NCI-H2171 treated with DMSO at 0.1 percent for 48 hours (cell line): Measurements from ENCODE around the gene THAP11.
"Not testable (repeated sequence)": the region's sequence is repeated elsewhere in the genome, so short reads cannot be mapped to it uniquely, and the experiment has no call there.

Experiments used
- DNase-seq: peaks from one replicate; lab custom pipeline; 2025; lab: John Stamatoyannopoulos, UW

THAP11 gene

GRCh38 chr16:67862623-67863583 is 20.8 kb downstream of the THAP11 start:
- DNase-seq: no peak

GRCh38 chr16:67864044-67864443 is 21.9 kb downstream of the THAP11 start:
- DNase-seq: not testable (repeated sequence)

DNA sequence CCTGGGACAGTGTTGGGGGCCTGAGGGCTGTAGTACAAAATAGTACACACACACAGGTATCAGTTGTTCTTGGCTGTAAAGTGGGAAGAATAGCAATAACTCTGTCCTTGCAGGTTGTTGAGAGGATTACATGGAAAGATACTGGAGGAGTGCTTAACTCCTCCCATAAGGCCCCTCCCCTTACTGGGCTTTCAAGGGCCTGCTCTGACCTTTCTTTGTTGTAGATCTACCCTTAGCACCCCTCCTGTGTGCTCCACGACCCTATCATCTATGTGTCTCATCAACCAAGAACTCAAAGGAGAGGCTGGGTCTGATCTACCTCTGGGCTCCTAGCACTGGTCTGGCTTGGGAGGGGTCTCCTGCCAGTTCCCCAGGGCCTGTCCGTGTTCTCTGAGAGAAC is 22.5 kb downstream of the THAP11 start:
- no peak for DNase-seq

- DNase-seq: peak; percentile 12
Measured at GRCh38 chr16:67865318-67865717, 23.2 kb downstream of the THAP11 start.

- no peak for DNase-seq
Measured at GRCh38 chr16:67868290-67868689, 26.2 kb downstream of the THAP11 start.

DNA sequence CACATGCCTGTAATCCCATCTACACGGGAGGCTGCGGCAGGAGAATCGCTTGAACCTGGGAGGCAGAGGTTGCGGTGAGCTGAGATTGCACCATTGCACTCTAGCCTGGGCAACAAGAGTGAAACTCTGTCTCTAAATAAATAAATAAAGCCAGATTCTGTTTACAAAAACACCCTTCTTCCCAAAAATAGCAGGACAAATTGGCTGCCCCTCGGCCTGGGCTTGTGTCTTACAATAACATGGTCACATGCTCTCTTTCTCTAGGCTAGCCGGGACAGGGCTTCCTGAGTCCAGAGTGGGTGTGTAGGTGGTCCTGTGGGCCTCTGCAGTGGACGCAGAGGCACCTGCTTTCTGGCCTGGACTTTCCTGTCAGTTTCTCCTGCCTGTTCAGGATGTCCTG is 27.5 kb downstream of the THAP11 start:
- DNase-seq: no peak

DNA sequence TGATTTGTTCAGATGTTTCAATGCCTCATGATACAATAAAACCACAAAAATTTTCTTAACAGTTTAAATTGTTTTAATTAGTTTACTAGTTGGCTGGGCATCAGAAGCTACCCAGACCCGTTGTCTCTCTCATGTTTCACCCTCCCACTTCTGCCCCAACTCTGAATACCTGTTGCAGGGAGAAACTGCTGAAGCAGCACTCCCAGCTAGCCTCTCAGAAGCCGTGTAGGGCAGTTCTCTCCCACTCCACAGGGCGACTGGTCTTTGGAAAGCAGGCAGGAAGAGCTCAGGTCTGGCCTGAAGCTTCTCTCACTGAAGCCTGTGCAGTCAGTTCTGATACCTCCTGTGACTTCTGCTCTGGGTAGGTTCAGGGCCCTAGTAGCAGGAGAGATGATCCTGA is 29.1 kb downstream of the THAP11 start:
- DNase-seq: no peak

DNA sequence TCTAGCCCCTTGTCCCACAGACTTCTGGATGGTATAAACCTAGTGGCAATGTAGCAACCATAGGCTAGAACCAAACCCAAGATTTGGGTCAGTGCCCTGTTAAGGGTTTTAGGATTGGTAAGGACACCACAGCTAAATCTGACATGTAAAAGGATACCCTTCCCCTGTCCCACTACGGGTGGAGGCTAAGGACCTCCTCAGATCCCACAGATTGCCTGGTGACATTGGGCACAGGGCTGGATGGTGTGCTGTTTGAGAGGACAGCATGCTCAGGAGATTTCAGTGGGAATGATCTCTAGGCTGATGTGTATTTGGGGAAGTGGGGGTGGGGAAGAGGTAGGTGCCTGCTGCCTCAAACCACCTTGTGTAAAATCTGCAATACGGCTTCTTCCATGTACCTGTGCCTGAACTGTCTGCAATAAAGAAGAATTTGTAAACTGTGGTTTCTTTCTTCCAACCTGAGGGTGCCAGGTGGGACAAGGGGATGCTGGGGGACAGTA is 30.1 kb downstream of the THAP11 start:
- DNase-seq: no peak

DNA sequence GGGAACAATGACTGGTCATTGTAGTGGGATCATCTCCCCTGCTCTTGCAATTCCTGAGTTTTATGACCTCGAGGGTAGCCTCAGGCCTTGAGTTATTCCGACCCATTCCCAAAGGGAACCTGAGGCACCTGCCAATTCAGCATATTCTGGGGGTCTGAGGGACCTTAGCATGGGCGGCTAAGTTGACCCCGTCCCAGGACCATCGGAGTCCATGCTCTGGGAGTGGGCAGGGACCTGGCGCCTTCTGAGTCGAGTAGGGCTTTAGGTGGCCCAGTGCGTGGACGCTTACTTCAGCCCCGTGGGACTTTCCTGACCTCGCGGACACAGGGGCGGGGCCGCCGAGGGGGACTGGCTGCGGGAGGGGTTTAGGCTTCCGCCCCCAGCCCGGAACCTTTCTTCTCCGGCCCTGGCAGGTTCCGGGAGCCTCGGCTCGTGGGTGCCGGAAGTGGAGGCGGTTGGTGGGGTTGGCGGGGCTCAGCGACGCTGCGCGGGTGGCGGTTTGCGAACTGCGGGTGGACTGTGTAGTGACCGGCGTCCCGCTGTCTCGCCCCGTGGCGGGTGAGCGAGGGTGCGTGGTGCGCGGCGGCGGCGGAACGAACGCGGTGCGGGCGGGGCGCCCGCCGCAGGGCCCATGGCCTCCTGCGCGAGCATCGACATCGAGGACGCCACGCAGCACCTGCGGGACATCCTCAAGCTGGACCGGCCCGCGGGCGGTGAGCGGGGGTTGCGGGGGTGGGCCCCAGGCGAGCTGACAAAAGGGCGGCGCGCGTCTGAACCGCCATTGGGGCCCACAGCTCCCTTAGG is 30.7 kb downstream of the THAP11 start, which contains the start of gene EDC4:
Gene EDC4, plus strand, starts transcription at position 422 of the 804 bp plus-strand sequence. Its CDS starts 210 bp downstream, at position 632.
- peak; percentile 59 for DNase-seq

- DNase-seq: no peak
Measured at GRCh38 chr16:67873435-67874370, 31.6 kb downstream of the THAP11 start.

DNA sequence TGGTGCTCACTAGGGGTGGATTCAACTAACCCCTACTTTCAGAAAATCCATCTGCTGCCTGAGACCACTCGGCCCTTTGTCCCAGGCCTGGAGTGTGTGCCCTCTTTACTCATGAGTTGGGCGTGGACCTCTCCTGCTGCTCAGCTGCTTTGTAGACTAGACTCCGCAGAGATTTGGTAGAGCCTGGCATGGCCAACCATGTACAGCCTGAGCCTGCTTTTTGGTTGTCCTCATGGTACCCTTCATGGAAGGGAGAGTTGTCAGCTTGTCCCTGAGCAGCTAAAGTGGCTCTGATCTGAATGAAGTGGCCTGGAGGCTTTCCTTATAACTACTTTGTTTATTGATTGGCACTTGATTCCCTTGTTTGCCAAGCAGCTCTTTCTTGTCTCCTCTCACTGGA is 32.3 kb downstream of the THAP11 start:
- DNase-seq: no peak

GRCh38 chr16:67877064-67877463 is 34.9 kb downstream of the THAP11 start:
- no peak for DNase-seq

DNA sequence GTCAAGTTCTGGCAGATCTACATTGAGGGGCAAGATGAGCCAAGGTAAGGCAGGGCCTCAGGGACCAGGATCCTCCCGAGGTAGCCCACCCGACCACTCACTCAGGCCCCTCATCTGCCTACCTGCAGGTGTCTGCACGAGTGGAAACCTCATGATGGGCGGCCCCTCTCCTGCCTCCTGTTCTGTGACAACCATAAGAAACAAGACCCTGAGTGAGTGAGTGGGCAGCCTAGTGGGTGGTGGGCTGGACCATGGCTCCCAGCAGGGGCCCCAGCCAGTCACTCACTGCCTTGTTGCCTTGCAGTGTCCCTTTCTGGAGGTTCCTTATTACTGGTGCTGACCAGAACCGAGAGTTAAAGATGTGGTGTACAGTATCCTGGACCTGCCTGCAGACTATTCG is 36.1 kb downstream of the THAP11 start:
- DNase-seq: no peak

DNA sequence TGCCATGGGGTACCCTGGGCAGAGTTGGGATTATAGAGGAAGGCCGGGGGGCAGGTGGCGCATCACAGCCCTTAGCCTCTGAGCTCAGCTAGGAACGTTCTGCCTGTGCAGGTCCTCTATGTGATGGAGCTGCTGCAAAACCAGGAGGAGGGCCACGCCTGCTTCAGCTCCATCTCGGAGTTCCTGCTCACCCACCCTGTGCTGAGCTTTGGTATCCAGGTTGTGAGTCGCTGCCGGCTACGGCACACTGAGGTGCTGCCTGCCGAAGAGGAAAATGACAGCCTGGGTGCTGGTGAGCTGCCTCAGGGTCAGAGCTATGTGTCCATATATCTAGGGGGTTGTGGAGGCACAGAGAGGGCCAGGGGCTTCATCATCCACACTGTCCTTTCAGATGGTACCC is 36.7 kb downstream of the THAP11 start:
- DNase-seq: no peak

DNA sequence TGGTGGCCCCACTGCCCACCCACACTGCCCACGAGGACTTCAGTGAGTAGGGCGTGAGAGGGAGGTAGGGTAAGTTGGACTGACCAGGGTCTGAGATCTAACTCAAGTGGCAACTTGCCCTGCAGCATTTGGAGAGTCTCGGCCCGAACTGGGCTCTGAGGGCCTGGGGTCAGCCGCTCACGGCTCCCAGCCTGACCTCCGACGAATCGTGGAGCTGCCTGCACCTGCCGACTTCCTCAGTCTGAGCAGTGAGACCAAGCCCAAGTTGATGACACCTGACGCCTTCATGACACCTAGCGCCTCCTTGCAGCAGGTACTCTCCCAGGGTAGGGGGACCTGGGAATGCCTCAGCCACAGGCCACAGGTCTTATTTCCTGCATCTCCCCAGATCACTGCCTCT is 37.3 kb downstream of the THAP11 start:
- no peak for DNase-seq

GRCh38 chr16:67879936-67880335 is 37.8 kb downstream of the THAP11 start:
- peak; percentile 7 for DNase-seq

- DNase-seq: no peak
Measured at GRCh38 chr16:67880584-67880983, 38.5 kb downstream of the THAP11 start.

GRCh38 chr16:67881621-67882161 is 39.6 kb downstream of the THAP11 start:
- DNase-seq: peak; percentile 6

DNA sequence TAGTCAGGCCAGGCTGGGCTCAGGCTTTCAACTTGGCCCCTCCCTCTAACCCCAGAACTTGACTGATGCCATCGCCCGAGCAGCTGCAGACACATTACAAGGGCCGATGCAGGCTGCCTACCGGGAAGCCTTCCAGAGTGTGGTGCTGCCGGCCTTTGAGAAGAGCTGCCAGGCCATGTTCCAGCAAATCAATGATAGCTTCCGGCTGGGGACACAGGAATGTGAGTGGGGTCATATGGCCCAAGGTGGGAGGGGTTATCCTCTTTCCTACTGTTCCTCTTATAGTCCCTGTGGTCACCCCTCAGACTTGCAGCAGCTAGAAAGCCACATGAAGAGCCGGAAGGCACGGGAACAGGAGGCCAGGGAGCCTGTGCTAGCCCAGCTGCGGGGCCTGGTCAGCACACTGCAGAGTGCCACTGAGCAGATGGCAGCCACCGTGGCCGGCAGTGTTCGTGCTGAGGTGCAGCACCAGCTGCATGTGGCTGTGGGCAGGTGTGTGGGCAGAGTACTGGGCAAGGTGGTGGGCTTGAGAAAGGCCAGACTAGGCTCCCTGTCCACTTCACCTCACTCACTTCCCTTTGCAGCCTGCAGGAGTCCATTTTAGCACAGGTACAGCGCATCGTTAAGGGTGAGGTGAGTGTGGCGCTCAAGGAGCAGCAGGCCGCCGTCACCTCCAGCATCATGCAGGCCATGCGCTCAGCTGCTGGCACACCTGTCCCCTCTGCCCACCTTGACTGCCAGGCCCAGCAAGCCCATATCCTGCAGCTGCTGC is 40.4 kb downstream of the THAP11 start:
- no peak for DNase-seq

DNA sequence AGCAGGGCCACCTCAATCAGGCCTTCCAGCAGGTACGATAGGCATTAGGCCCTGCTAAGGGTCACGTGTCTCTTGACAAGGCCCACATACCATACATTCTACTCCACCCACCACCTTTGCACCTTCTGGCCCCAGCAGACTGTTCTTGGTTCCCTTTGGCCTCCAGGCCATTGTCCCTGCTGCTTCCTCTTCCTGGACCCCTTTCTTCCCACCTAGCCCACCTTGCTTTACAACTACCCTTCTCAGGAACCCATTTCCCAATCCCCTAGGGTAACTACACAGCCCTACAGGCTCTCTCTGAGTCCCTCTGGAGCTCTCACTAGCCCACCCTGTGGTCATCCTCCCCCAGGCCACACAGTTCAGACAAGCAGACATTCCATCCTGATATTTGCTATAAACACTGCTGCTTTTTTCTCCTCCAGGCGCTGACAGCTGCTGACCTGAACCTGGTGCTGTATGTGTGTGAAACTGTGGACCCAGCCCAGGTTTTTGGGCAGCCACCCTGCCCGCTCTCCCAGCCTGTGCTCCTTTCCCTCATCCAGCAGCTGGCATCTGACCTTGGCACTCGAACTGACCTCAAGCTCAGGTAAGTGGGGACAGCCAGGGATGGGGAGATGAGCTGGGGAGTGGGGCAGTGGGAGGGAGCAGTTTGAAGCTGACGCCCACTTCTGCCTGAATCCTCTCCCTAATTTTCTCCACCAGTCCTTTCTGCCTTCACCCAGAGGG is 41.2 kb downstream of the THAP11 start:
- DNase-seq: no peak
